Thymus (tissue), 11 donors: ENCODE data around the gene ADAMTS6. TPM values are rescaled to one million over a fixed set of nuclear protein-coding genes. Genes with fewer than 3 reads are reported as not detected.

Experiments
- DNase-seq, 9 donors: peaks; one replicate each; pipeline ENCODE4 v3.0.0-alpha.2; 2013; ENCODE audit warnings: low spot score in 9 of 9, low read depth in 6 of 9, missing footprints in 1 of 9
- H3K27ac ChIP-seq, 2 donors: one replicate each; pipeline ENCODE4 v1.5.1; 2013; ENCODE audit warnings: control low read depth in 1 of 2, low read depth in 1 of 2, low read length in 1 of 2, mild to moderate bottlenecking in 1 of 2, moderate library complexity in 1 of 2
- H3K27me3 ChIP-seq, 2 donors: one replicate each; pipeline ENCODE4 v1.5.1; 2013; ENCODE audit warnings: low read length in 1 of 2; ENCODE audit not compliant: control insufficient read depth in 2 of 2, insufficient read depth in 1 of 2
- H3K36me3 ChIP-seq, 2 donors: one replicate each; pipeline ENCODE4 v1.5.1; 2013; ENCODE audit warnings: low read length in 1 of 2, mild to moderate bottlenecking in 1 of 2, moderate library complexity in 1 of 2; ENCODE audit not compliant: control insufficient read depth in 2 of 2, insufficient read depth in 2 of 2
- H3K4me1 ChIP-seq, 2 donors: one replicate each; pipeline ENCODE4 v1.5.1; 2013; ENCODE audit warnings: low read length in 2 of 2; ENCODE audit not compliant: control insufficient read depth in 2 of 2, insufficient read depth in 2 of 2
- H3K4me3 ChIP-seq, 2 donors: one replicate each; pipeline ENCODE4 v1.5.1; 2013; ENCODE audit warnings: low read length in 2 of 2, control low read depth in 1 of 2, mild to moderate bottlenecking in 1 of 2
- H3K9me3 ChIP-seq, 2 donors: one replicate each; pipeline ENCODE4 v1.5.1; 2013; ENCODE audit warnings: low read length in 1 of 2, mild to moderate bottlenecking in 1 of 2; ENCODE audit not compliant: control insufficient read depth in 2 of 2, insufficient read depth in 1 of 2
- WGBS: extraction: QIAGEN DNeasy Blood & Tissue Kit; methylation state at CpG from one replicate; pipeline ENCODE4 v1.1.7; 2013; 5-methylcytosine and 5-hydroxymethylcytosine counted together
- polyA plus RNA-seq: library from polyadenylated mRNA; stranded (reverse); fragments of 200-250 nt; gene quantifications from one replicate; pipeline ENCODE4 v1.2.3, GENCODE V29; 2013
- total RNA-seq: library from RNA; stranded (reverse); fragments of 120-200 nt; gene quantifications from one replicate; pipeline ENCODE4 v1.2.4, GENCODE V29; 2013
- donor health status: healthy.

The ADAMTS6 gene
- total and polyA plus RNA-seq, 2 donors = 1.2 to 11.5 TPM

DNA sequence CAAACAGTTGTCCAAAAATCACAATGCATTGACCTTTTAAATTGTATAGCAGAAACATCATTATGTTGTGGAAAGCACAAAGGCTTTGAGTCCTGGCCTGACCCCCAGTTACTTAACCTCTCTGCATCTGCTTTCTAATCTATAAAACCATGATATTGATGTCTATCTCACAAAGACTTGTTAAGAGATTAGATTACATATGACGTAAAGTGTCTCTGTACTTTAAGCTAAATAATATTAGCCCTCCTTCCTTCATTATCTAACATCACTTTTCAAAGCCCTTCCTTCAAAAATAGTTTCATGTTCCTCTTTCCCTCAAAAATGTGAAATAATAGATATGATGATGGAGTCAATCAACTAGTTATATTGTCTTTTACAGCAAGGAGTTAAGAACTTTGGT lies 3.4 kb downstream of the ADAMTS6 start:
- whole genome bisulfite sequencing = 98% methylated on average over 1 of the region's 1 CpG
- no peaks in the 10 kb centered on the region for H3K9me3 ChIP-seq
- H3K4me3 ChIP-seq = no peak overlapping the region
- no peak for DNase-seq
- no peaks in the 10 kb centered on the region for H3K36me3 ChIP-seq
- H3K27ac ChIP-seq = no peak overlapping the region
- no peaks in the 10 kb centered on the region for H3K27me3 ChIP-seq
- peaks cover 3 to 10% of the 10 kb centered on the region in 2 donors for H3K4me1 ChIP-seq

DNA sequence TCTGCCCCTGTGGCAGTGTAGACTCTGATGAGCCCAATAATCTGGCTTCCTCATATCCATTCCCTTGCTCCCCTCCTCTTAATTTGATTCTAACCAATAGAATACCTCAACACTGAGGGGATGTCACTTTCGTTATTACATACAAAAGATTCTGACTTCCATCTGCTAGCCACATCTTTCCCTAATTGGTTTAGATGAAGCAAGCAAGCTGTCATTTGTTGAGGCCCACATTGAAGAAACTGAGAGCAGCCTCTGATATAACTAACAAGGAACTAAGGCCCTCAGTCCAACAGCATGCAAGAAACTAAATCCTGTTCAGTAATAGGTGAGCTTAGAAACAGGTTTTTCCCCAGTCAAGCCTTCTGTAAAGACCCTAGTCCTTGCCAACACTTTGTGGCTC lies 5.8 kb downstream of the ADAMTS6 start:
- no peak overlapping the region for H3K27ac ChIP-seq
- 98% methylated on average over 1 of the region's 1 CpG for WGBS
- no peak for DNase-seq
- H3K27me3 ChIP-seq = no peaks in the 10 kb centered on the region
- peaks cover 3 to 6% of the 10 kb centered on the region in 2 donors for H3K4me1 ChIP-seq
- no peaks in the 10 kb centered on the region for H3K9me3 ChIP-seq
- H3K4me3 ChIP-seq = no peak overlapping the region
- no peaks in the 10 kb centered on the region for H3K36me3 ChIP-seq

DNA sequence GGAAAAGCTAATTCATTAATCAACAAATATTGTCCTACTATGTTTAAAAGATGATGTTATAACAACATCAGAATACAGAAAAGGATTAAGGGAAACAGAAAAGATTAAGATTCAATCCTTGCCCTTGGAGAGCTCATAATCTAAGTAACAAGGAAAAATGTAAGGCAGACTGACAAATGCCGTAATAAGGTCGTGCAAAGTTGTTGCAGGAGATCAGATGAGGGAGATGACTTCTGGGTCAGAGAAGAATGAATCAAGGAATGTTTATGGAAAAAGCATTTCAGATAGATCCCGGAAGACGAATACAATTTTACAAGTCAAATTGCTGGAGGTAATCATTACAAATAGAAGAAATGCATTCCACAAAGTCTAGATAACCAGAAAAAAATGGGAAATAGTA lies 6.4 kb downstream of the ADAMTS6 start:
- peaks cover 0 to 3% of the 10 kb centered on the region in 2 donors for H3K4me1 ChIP-seq
- H3K27ac ChIP-seq = no peak overlapping the region
- DNase-seq = no peak
- no peaks in the 10 kb centered on the region for H3K9me3 ChIP-seq
- no peaks in the 10 kb centered on the region for H3K36me3 ChIP-seq
- 97% methylated on average over 4 of the region's 4 CpGs for WGBS
- H3K27me3 ChIP-seq = no peaks in the 10 kb centered on the region
- no peak overlapping the region for H3K4me3 ChIP-seq

DNA sequence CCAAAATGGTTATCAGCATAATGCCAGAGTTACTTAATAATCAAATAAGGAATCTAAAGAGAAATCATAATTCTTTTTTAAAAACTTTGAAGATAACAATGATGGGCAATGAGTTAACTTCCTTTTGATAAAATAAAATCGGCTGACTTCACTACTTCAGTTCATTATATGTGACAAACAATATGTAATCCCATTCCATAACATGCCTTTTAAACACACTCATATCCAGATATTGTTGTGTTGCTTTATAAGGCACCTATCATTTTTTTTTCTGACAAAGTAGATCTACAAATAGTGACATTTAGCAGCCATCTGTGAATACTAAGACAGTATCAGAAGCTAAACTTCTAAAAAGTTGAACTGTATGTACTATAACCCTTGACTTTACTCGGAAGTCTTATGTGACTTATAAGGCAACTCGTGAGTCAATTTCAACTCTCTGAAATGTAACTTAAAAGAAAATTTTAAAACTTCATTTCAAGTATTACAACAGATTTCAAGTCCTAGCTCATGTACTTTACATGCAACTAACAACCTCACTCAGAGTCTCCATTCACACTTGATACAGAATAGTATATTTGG lies 7.5 kb downstream of the ADAMTS6 start:
- no peak overlapping the region for H3K4me3 ChIP-seq
- no peak for DNase-seq
- 97% methylated on average over 3 of the region's 3 CpGs for WGBS

DNA sequence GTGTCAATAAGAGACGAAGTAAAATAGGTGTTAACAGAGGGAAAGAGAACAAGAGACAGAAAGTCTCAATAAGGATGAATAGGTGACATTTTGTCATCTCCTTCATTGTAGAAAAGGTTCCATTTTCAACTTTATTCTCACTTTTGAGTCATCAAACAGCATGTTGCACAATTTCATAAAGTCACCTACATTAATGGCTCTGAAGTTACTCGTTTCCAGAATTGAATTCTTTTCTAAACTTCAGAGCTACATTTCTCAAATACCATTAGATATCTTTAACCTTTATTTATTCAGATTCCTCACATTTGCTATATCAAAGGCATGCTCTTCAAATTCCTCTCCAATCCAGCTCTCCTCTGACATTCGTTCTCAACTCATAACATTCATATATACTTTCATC lies 13.1 kb downstream of the ADAMTS6 start:
- 95% methylated on average over 3 of the region's 3 CpGs for WGBS
- no peaks in the 10 kb centered on the region for H3K4me1 ChIP-seq

More for the DNA sequence above, 7.5 kb downstream of the ADAMTS6 start:
- no peak overlapping the region for H3K27ac ChIP-seq
- H3K9me3 ChIP-seq = no peaks in the 10 kb centered on the region
- no peaks in the 10 kb centered on the region for H3K27me3 ChIP-seq
- no peaks in the 10 kb centered on the region for H3K4me1 ChIP-seq
- H3K36me3 ChIP-seq = no peaks in the 10 kb centered on the region

DNA sequence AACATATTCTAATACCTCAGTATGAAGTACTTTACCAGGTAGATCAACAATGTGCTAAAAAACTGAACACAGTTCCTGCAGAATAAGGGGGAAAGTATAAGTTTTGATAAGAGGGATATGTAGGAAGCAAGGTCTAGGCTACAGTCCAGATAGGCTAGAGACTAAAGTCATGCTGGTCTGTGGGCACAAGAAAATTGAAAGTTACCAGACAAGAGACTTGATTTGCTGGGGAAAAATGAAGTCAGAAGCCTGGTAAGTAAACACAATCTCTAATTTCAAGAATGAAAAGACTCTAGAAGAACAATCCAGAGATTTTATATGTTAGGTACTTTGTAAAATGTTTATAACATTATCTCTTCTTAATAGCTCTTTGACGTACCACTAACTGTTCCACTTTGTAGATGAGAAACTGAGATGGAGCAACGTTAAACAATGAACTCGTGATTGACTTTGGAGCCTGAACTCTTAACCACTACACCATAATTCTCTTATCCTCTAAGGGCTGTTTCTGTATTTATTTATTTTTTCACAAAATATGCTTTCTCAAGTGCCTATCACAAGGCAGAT lies 19.5 kb downstream of the ADAMTS6 start:
- no peak overlapping the region for H3K4me3 ChIP-seq
- no peaks in the 10 kb centered on the region for H3K36me3 ChIP-seq

More for the DNA sequence above, 13.1 kb downstream of the ADAMTS6 start:
- Histone ChIP-seq H3K27me3 (no peaks in the 10 kb centered on the region), H3K9me3 (no peaks in the 10 kb centered on the region), H3K27ac (no peak overlapping the region), H3K4me3 (no peak overlapping the region), H3K36me3 (no peaks in the 10 kb centered on the region)
- DNase-seq = no peak

DNA sequence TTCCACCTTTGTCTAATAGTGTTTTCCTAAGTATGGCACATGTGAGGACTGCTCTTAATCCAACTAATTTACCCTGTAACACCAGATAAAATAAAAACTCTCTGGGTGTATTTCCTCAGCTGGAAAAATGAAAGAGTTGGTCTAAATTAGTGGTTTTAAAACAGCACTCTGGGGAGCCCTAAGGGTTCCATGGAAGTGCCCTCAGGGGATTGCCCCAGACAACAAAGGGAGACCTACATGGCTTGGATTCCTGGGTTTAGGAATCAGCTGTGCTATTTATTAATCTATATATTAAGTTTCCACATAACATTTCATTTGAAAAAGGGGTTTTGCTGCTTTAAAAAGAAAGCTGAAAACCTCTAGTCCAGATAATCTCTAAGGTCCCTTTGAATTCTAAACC lies 20.2 kb downstream of the ADAMTS6 start:
- no peaks in the 10 kb centered on the region for H3K4me1 ChIP-seq
- H3K27me3 ChIP-seq = no peaks in the 10 kb centered on the region
- H3K27ac ChIP-seq = no peak overlapping the region
- H3K4me3 ChIP-seq = no peak overlapping the region
- DNase-seq = no peak
- H3K36me3 ChIP-seq = no peaks in the 10 kb centered on the region
- H3K9me3 ChIP-seq = no peaks in the 10 kb centered on the region

More for the DNA sequence above, 19.5 kb downstream of the ADAMTS6 start:
- 98% methylated on average over 3 of the region's 3 CpGs for WGBS
- Histone ChIP-seq H3K4me1 (no peaks in the 10 kb centered on the region), H3K27me3 (no peaks in the 10 kb centered on the region), H3K9me3 (no peaks in the 10 kb centered on the region), H3K27ac (no peak overlapping the region)
- no peak for DNase-seq

DNA sequence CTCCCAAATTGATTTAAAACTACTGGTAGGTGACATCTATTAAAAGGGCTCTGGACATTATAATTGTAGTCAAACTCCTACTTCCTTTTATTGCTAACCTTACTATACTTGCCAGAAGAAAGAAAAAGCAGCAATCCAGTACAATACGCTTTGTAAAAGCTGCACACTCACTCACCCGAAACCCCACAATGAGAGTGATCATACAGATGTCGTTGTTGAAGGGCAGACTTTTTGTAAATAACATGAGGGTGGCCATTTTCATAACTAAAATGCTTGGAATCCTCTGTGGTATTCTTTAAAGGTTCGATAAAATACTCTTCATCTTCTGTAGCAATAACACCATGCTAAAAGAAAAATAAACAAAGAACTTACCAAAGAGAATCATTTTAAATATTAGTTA lies 21.7 kb downstream of the ADAMTS6 start:
- H3K4me1 ChIP-seq = no peaks in the 10 kb centered on the region
- WGBS = 96% methylated on average over 4 of the region's 4 CpGs

DNA sequence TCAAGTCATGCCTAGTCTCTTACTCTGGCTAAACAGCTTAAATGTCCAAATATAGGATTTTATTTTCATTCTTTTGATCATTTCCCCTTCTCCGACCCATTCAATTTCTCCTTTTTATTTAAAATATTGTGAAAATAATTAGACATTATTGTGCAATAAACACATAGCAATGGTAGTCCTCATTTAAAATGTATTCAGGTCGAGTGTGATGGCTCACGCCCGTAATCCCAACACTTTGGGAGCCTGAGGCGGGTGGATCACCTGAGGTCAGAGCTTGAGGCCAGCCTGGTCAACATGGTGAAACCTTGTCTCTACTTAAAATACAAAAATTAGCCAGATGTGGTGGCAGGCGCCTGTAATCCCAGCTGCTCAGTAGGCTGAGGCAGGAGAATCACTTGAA lies 26.7 kb downstream of the ADAMTS6 start:
- Histone ChIP-seq H3K27ac (no peak overlapping the region), H3K9me3 (no peaks in the 10 kb centered on the region), H3K36me3 (no peaks in the 10 kb centered on the region), H3K4me1 (no peaks in the 10 kb centered on the region), H3K4me3 (no peak overlapping the region), H3K27me3 (no peaks in the 10 kb centered on the region)
- WGBS = 89% methylated on average over 6 of the region's 6 CpGs
- no peak for DNase-seq

More for the DNA sequence above, 21.7 kb downstream of the ADAMTS6 start:
- H3K4me3 ChIP-seq = no peak overlapping the region
- no peak for DNase-seq
- H3K27me3 ChIP-seq = no peaks in the 10 kb centered on the region
- H3K9me3 ChIP-seq = no peaks in the 10 kb centered on the region
- no peaks in the 10 kb centered on the region for H3K36me3 ChIP-seq
- H3K27ac ChIP-seq = no peak overlapping the region
